GM13977 (cell line): ENCODE measurements around the gene OTOS.

Source experiments
- DNase-seq: peaks from one replicate; pipeline ENCODE4 v3.0.0; 2012; ENCODE audit warnings: low spot score
- CTCF ChIP-seq: IDR thresholded peaks from 2 replicates; pipeline ENCODE4 v1.5.1; 2012; ENCODE audit warnings: mild to moderate bottlenecking, control low read depth; ENCODE audit not compliant: insufficient read depth; ENCODE audit errors: extremely low read depth, missing control alignments
- in situ Hi-C: fragments of 300-500 bp; cut with MboI; formaldehyde crosslinking; loops from one replicate; pipeline ENCODE4 v1.12.0; 2022; ENCODE audit warnings: low sequenced_read_pairs, low pct_unique_long_range_greater_than_20kb, mixed read lengths, inconsistent platforms; ENCODE audit not compliant: unreplicated experiment

OTOS gene

GRCh38 chr2:240168041-240168440, 27.6 kb upstream of the OTOS start:
- no peak for TF ChIP-seq CTCF
- in situ Hi-C loops, result no loop called here
- DNase-seq, result no peak

GRCh38 chr2:240167588-240167880, 27.1 kb upstream of the OTOS start:
- in situ Hi-C loops, result no loop called here
- TF ChIP-seq CTCF, result no peak
- no peak for DNase-seq

DNA sequence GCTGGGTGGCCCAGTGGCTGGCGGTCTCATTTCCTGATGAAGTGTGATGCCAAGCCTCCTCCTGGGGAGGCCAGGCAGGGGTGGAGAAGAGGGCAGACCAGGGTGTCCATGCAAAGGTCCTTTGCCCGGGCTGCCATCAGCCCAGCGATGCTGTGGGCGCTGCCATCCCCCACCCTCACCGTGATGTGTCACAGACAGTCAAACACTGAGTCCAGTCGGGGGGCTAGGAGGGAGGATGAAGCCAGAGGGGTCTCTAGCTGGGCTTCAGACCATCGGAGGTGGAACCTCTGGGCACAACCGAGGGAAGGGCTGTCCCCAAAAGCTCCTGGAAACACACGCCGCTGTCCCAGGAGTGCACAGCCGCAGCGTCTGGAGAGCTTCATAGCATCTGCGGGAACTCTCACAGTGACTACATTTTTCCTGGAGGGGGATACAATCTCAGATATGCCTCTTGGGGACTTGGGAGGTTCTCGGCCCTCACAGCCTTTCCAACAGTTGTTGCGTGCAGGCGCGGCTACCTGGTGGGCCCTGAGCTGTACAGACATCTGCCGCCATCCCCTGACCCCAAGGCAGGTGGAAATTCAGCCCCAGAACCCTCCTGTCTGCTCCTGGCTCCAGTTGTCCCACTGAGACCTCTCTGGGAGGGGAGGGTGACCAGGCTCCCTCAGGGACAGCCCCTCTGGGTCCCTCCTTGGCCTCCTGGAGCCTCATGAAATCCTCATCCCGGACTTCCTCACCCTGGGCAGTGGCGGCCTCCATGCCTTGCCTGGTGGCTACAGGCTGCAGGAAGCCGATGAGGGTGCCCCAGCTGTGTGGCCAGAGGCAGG, 26.5 kb upstream of the OTOS start:
- in situ Hi-C loops, result no loop called here
- no peak for DNase-seq
- TF ChIP-seq CTCF, result no peak

- TF ChIP-seq CTCF, result no peak
- no peak for DNase-seq
- in situ Hi-C loops, result no loop called here
These were observed 25.7 kb upstream of the OTOS start for GRCh38 chr2:240166191-240166590.

DNA sequence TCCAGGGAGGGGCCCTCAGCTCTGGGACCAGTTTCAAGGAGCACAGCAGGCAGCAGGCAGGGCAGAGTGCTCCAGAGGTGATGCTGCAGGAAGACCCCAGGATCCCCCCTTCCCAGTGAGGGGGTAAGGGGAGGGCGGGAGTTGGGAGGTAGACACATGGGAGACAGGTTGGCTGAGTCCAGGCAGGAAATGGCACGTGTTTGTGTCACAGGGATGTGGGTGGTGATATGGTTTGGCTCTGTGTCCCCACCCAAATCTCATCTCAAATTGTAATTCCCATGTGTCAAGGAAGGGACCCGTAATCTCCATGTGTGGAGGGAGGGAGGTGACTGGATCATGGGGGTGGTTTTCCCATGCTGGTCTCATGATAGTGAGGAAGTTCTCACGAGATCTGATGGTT, 25.2 kb upstream of the OTOS start:
- DNase-seq, result no peak
- no peak for TF ChIP-seq CTCF
- in situ Hi-C loops, result no loop called here

GRCh38 chr2:240165034-240165433, 24.6 kb upstream of the OTOS start:
- in situ Hi-C loops, result no loop called here
- no peak for TF ChIP-seq CTCF
- DNase-seq, result no peak
